ENCODE measurements around the gene ABI3BP.

The ABI3BP gene

GRCh38 chr3:101027286-101027685, 34.1 kb upstream of the ABI3BP start:
- no peak overlapping the region for H2AFZ ChIP-seq (ENCODE audit: low read depth, low read length, severe bottlenecking)
- TF ChIP-seq CTCF (IDR thresholded peaks at IDR 0.05; ENCODE audit: insufficient read depth, low read length, poor library complexity, severe bottlenecking) (no peak), EZH2phosphoT487 (conservative IDR thresholded peaks at IDR 0.05; ENCODE audit: low read length) (no peak)
- no peak overlapping the region for H3K27ac ChIP-seq (ENCODE audit: low read depth, low read length)

GRCh38 chr3:101026881-101027280, 33.7 kb upstream of the ABI3BP start:
- Histone ChIP-seq H3K36me3 (ENCODE audit: low read length) (no peaks in the 10 kb centered on the region), H2AFZ (ENCODE audit: low read depth, low read length, severe bottlenecking) (no peak overlapping the region), H3F3A (ENCODE audit: insufficient read depth) (no peaks in the 10 kb centered on the region), H3K79me2 (ENCODE audit: insufficient read depth, low read length) (no peaks in the 10 kb centered on the region), H3K4me2 (ENCODE audit: low read depth, low read length, poor library complexity, severe bottlenecking) (no peak overlapping the region), H3K27me3 (ENCODE audit: low read length) (no peaks in the 10 kb centered on the region), H3K9ac (ENCODE audit: low read length) (no peak overlapping the region), H3K4me3 (ENCODE audit: insufficient read depth, low read length, poor library complexity, severe bottlenecking) (no peak overlapping the region), H3K27ac (ENCODE audit: low read depth, low read length) (no peak overlapping the region), H3K9me2 (replicated peaks; ENCODE audit: insufficient read depth, low read length) (no peaks in the 10 kb centered on the region), H4K20me1 (ENCODE audit: low read depth, low read length) (no peaks in the 10 kb centered on the region), H3K9me3 (ENCODE audit: insufficient read depth, low read length) (no peaks in the 10 kb centered on the region)
- TF ChIP-seq EZH2phosphoT487 (conservative IDR thresholded peaks at IDR 0.05; ENCODE audit: low read length), result no peak
- no peak for TF ChIP-seq CTCF (IDR thresholded peaks at IDR 0.05; ENCODE audit: insufficient read depth, low read length, poor library complexity, severe bottlenecking)

More at GRCh38 chr3:101027286-101027685, 34.1 kb upstream of the ABI3BP start:
- Histone ChIP-seq H3K4me2 (ENCODE audit: low read depth, low read length, poor library complexity, severe bottlenecking) (no peak overlapping the region), H3K79me2 (ENCODE audit: insufficient read depth, low read length) (no peaks in the 10 kb centered on the region), H4K20me1 (ENCODE audit: low read depth, low read length) (no peaks in the 10 kb centered on the region), H3K9me3 (ENCODE audit: insufficient read depth, low read length) (no peaks in the 10 kb centered on the region), H3K36me3 (ENCODE audit: low read length) (no peaks in the 10 kb centered on the region), H3K9ac (ENCODE audit: low read length) (no peak overlapping the region), H3K27me3 (ENCODE audit: low read length) (no peaks in the 10 kb centered on the region), H3K4me3 (ENCODE audit: insufficient read depth, low read length, poor library complexity, severe bottlenecking) (no peak overlapping the region), H3F3A (ENCODE audit: insufficient read depth) (no peaks in the 10 kb centered on the region), H3K9me2 (replicated peaks; ENCODE audit: insufficient read depth, low read length) (no peaks in the 10 kb centered on the region)

GRCh38 chr3:101026244-101026643, 33.0 kb upstream of the ABI3BP start:
- H3K79me2 ChIP-seq (ENCODE audit: insufficient read depth, low read length), result no peaks in the 10 kb centered on the region
- no peaks in the 10 kb centered on the region for H3K27me3 ChIP-seq (ENCODE audit: low read length)
- no peak overlapping the region for H2AFZ ChIP-seq (ENCODE audit: low read depth, low read length, severe bottlenecking)
- no peaks in the 10 kb centered on the region for H3K9me3 ChIP-seq (ENCODE audit: insufficient read depth, low read length)
- H3K9ac ChIP-seq (ENCODE audit: low read length), result no peak overlapping the region
- H3K36me3 ChIP-seq (ENCODE audit: low read length), result no peaks in the 10 kb centered on the region
- no peak for TF ChIP-seq EZH2phosphoT487 (conservative IDR thresholded peaks at IDR 0.05; ENCODE audit: low read length)
- TF ChIP-seq CTCF (IDR thresholded peaks at IDR 0.05; ENCODE audit: insufficient read depth, low read length, poor library complexity, severe bottlenecking), result no peak
- H3K27ac ChIP-seq (ENCODE audit: low read depth, low read length), result no peak overlapping the region
- no peaks in the 10 kb centered on the region for H4K20me1 ChIP-seq (ENCODE audit: low read depth, low read length)
- H3K4me2 ChIP-seq (ENCODE audit: low read depth, low read length, poor library complexity, severe bottlenecking), result no peak overlapping the region
- no peak overlapping the region for H3K4me3 ChIP-seq (ENCODE audit: insufficient read depth, low read length, poor library complexity, severe bottlenecking)
- no peaks in the 10 kb centered on the region for H3F3A ChIP-seq (ENCODE audit: insufficient read depth)
- H3K9me2 ChIP-seq (replicated peaks; ENCODE audit: insufficient read depth, low read length), result no peaks in the 10 kb centered on the region

All from SU-DHL-6 (cell line).